ENCODE data around the gene SLC4A1. TPM values are rescaled to one million over a fixed set of nuclear protein-coding genes. Genes with fewer than 3 reads are reported as not detected.
A peak's percentile ranks its signal among the peaks of the same experiment; 100 is the strongest.

SLC4A1 gene
- total and polyA plus RNA-seq, 2 experiments from 2014 or later: not detected

DNA sequence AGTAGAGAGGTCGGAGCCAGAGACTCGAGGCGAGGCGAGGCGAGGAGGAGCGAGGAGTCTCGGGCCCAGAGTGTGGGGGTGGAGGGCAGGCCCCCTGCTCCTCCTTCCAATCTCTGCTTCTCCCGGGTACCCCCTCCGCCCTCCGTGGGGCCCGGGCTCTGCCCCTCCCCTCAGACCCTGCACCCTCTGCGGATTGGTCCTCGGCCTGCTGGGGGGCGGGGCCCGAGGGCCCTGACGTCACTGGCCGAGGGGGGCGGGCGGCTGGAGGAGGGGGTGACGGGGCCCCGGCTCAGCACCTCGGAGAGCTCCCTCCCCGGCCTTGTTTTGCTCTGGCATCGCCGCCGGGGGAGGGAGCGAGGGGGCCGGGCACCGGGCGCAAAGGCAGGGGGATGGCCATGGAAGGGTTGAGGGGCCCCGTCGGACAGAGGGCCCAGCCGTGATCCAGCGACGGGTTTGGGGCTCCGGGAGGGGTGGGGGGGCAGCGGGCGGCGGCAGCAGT, 40.4 kb upstream of the SLC4A1 start, which contains the start of gene RUNDC3A:
Gene RUNDC3A (plus strand): TSS at position 282 of the 499 bp plus-strand sequence. CDS start 232 bp downstream, outside the sequence.
- peak within 1 kb of the TSS; percentile 89 for H3K4me2 ChIP-seq
- H3K27me3 ChIP-seq: peaks cover 20% of the 10 kb centered on the region
- peak within 1 kb of the TSS; percentile 2 for H3K27ac ChIP-seq
- H3K4me1 ChIP-seq (ENCODE audit: insufficient read depth): peaks cover 9% of the 10 kb centered on the region
- no peak for TF ChIP-seq EZH2phosphoT487 (IDR thresholded peaks at IDR 0.05; ENCODE audit: low read depth, severe bottlenecking, unreplicated experiment)
- TF ChIP-seq CTCF (IDR thresholded peaks at IDR 0.05; ENCODE audit: poor library complexity): no peak
- no peak for TF ChIP-seq EZH2 (IDR thresholded peaks at IDR 0.05; ENCODE audit: borderline replicate concordance)
- no peaks in the 10 kb centered on the region for H3K9me3 ChIP-seq (ENCODE audit: low read depth)
- 2% methylated on average over 12 of the region's 39 CpGs for WGBS (ENCODE audit: low lambda C conversion rate, missing lambda C conversion rate)
- no peaks in the 10 kb centered on the region for H4K20me1 ChIP-seq (ENCODE audit: insufficient read depth, poor library complexity, severe bottlenecking)
- H3K4me3 ChIP-seq: peak within 1 kb of the TSS; percentile 14
- peak; percentile 95 for DNase-seq (ENCODE audit: low spot score)
- H2AFZ ChIP-seq: no peak within 1 kb of the TSS
- H3K9me2 ChIP-seq (replicated peaks; ENCODE audit: insufficient read depth): no peaks in the 10 kb centered on the region
- no peaks in the 10 kb centered on the region for H3K36me3 ChIP-seq (replicated peaks; ENCODE audit: insufficient read depth, low read depth)
- H3K79me2 ChIP-seq: no peaks in the 10 kb centered on the region

DNA sequence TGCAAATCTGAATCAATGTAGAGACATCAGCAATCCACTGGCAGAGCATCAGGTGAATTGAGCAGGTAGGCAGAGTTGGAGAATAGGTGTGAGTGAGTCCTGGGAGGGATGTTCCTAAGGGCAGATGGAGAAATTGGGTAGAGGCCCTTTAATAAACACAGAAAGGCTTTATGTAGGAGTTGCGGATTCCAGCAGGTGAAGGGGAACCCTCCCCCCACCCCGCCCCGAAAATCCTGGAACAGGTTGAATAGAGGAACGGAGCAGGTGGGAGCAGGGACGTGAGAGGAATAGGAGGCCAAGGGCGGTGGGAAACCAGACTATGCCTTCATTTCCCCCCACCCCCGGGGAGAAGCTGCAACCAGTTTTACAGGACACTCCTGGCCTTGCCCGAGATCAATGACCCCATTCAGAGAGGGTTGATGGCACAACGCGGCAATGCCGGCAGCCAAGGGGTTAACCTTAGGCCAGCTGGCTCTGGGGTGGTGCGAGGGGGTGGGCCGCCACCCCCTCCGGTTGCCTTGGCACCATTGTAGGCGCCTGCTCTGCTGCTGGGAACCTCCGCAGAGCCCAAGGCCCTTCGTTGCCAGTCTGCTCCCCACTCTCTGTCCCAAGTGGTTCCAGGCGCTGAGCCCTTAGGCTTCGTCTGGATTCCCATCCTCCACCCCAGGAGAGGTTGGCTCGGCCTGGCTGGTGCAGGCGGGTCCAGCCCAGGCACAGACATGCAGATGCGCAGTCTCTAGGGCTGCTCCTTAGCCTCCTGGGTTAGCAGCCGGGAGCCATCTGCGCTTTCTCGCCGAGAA, 39.7 kb upstream of the SLC4A1 start:
- TF ChIP-seq EZH2 (IDR thresholded peaks at IDR 0.05; ENCODE audit: borderline replicate concordance) (no peak), EZH2phosphoT487 (IDR thresholded peaks at IDR 0.05; ENCODE audit: low read depth, severe bottlenecking, unreplicated experiment) (no peak), CTCF (IDR thresholded peaks at IDR 0.05; ENCODE audit: poor library complexity) (no peak)
- Histone ChIP-seq H3K79me2 (no peaks in the 10 kb centered on the region), H3K27ac (peak overlapping the region; percentile 2), H3K4me1 (ENCODE audit: insufficient read depth) (peaks cover 9% of the 10 kb centered on the region), H3K27me3 (peaks cover 15% of the 10 kb centered on the region), H3K4me2 (peak overlapping the region; percentile 89), H4K20me1 (ENCODE audit: insufficient read depth, poor library complexity, severe bottlenecking) (no peaks in the 10 kb centered on the region), H3K9me3 (ENCODE audit: low read depth) (no peaks in the 10 kb centered on the region), H3K9me2 (replicated peaks; ENCODE audit: insufficient read depth) (no peaks in the 10 kb centered on the region), H2AFZ (no peak overlapping the region), H3K4me3 (peak overlapping the region; percentile 14), H3K36me3 (replicated peaks; ENCODE audit: insufficient read depth, low read depth) (no peaks in the 10 kb centered on the region)
- WGBS (ENCODE audit: low lambda C conversion rate, missing lambda C conversion rate): 5% methylated on average over 26 of the region's 26 CpGs
- peak; percentile 79 for DNase-seq (ENCODE audit: low spot score)

DNA sequence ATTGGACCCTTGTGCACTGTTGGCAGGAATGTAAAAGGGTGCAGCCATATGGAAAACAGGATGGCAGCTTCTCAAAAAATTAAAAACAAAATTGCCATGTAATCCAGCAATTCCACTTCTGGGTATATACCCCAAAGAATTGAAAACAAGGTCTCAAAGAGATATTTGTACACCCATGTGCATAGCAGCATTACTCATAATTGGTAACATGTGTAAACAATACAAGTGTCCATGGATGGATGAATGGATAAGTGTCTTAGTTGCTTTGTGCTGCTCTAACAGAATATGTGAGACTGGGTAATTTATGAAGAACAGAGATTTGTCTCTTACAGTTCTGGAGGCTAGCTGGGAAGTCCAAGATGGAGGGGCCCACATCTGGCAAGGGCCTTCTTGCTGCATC, 36.7 kb upstream of the SLC4A1 start:
- TF ChIP-seq EZH2phosphoT487 (IDR thresholded peaks at IDR 0.05; ENCODE audit: low read depth, severe bottlenecking, unreplicated experiment) (no peak), CTCF (IDR thresholded peaks at IDR 0.05; ENCODE audit: poor library complexity) (no peak), EZH2 (IDR thresholded peaks at IDR 0.05; ENCODE audit: borderline replicate concordance) (no peak)
- no peak overlapping the region for H3K4me2 ChIP-seq
- H3K27ac ChIP-seq: no peak overlapping the region
- peaks cover 9% of the 10 kb centered on the region for H3K4me1 ChIP-seq (ENCODE audit: insufficient read depth)
- H4K20me1 ChIP-seq (ENCODE audit: insufficient read depth, poor library complexity, severe bottlenecking): no peaks in the 10 kb centered on the region
- no peak overlapping the region for H3K4me3 ChIP-seq
- no peak for DNase-seq (ENCODE audit: low spot score)
- no peaks in the 10 kb centered on the region for H3K36me3 ChIP-seq (replicated peaks; ENCODE audit: insufficient read depth, low read depth)
- peaks cover 15% of the 10 kb centered on the region for H3K27me3 ChIP-seq
- no peaks in the 10 kb centered on the region for H3K79me2 ChIP-seq
- no peaks in the 10 kb centered on the region for H3K9me3 ChIP-seq (ENCODE audit: low read depth)
- no peak overlapping the region for H2AFZ ChIP-seq
- H3K9me2 ChIP-seq (replicated peaks; ENCODE audit: insufficient read depth): no peaks in the 10 kb centered on the region
